Hepatic stellate cell (primary cell): Measurements from ENCODE around the gene PKD2L1.
"Not testable (repeated sequence)": the region's sequence is repeated elsewhere in the genome, so short reads cannot be mapped to it uniquely, and the experiment has no call there.

Source experiments
- DNase-seq: peaks from one replicate; pipeline ENCODE4 v3.0.0; 2011; ENCODE audit warnings: low spot score

The PKD2L1 gene

DNA sequence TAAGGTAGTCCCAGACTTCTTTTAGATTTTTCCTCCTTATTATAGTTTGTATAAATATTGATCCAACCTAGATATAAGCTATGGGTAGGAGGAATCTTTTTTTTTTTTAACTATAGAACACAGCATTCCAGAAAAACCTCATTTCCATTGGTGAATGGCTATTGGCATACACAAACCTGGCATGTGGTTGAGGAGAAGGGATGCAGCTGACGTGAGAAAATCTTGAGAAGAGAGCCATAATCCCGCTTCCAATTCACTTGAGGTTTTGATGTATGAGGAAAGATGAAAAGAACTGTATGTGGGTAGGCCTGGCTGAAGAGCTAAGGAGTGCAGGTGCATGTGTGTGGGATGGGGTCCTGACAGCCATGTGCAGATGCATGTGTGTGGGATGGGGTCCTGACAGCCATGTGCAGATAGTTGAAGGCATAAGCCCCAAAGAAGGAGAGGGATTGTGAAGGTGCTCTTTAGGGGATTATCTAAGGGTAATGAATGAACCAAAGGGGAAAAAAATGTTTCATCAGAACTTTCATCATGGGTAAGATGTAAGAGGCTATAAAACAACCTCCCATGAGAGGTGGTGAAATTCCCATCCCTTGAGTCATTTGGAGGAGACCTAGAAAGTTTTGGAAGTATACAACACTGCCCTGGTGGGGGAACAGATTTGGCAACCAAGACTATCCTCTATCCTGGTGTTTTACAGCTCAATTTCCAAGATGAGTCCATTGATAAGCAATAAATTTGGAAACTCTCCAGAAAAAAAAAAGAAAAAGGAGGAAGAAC, 3.8 kb upstream of the PKD2L1 start:
- no peak for DNase-seq

DNA sequence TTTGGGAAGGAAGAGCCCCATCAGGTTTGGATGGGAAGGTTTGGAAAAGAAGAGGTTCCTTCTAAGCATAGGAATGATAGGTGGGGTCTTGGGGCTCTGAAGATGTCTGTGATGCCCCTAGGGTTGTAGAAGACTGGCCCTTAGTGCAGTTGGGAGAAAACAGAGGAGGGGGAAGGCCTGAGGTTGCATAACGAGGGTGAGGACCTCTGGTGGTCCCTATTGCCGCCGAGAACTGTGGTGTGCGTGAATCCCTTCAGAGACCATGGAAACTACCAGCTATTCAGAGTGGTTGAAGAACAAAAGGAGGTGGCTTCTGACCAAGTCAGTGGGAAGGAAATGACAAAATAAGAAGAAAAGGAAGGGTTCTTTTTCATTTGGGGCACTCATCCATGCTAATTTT, 3.1 kb upstream of the PKD2L1 start:
- no peak for DNase-seq

DNA sequence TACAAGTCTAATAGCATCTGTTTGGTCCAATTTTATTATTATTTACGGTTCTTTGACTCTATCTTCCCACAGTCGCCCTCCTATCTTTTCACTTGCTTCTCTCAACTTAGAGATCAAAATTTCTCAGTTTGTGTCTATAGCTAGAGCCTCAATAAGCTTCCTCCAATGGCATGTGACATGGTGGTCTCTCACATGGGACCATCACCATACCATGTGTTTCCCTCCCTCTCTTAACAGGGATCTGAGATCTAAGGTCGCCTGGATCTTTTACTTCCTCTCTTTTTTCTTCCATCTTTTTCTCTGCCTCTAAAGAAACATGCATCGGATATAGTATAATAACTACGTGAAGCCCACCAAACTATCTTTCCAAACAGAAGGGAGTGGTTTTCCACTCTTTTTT, 1.8 kb downstream of the PKD2L1 start:
- DNase-seq = no peak

GRCh38 chr10:100327718-100328009, 2.4 kb downstream of the PKD2L1 start:
- DNase-seq = no peak

DNA sequence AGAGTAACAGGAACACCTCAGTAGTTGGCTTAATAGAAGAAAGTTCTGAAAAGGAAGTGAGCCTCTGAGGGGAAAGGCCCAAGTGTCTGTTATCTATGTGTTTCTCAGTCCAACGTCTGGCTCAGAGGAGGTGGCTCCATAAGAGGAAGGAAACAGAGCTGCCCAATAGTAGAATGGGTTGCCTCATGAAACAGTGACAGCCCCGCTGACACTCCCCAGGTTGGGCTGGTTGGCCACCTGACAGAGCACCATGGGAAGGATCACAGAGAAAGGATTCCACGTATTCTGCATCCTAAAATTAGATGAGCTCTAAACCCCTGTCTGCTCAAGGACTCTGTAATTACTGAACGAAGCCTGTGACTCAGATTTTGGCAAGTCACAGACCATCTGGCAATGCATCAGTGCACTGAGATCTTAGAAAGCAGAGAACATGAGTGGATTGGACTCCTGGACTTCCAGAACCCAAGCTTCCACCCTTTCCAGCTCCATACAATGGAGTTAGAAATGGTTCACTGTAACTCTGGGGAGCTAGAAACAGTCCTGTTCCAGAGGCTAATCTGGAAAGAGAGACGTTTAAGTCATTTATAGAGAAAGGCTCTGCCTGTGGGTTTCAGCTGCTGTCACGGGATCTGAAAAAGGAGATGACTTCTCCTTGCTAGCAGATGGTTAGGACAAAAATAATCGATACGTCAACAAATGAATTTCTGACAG, 2.9 kb downstream of the PKD2L1 start:
- no peak for DNase-seq

DNA sequence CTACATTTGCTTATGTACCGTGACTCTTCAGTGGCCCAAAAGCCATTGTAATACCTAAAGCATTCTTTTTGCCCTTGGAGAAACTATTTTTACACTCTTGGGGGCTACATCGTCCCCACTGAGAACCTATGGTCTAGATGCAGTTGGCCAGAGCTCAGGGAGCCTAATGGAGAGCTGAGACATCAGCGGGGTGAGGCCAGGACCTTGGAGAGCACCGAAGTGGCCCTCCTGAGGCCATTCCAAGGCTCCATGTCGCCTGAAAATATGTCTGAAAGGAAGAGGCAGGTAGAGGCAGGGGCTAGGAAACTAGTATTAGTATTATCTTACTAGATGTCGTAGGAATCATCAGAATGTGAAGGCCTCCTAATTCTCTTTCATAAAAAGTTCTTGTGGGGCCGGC, 4.9 kb downstream of the PKD2L1 start:
- DNase-seq = no peak

- DNase-seq = no peak
Observed at GRCh38 chr10:100319707-100320402, 10.2 kb downstream of the PKD2L1 start.

GRCh38 chr10:100318207-100318606, 11.8 kb downstream of the PKD2L1 start:
- DNase-seq = no peak

GRCh38 chr10:100315615-100316014, 14.4 kb downstream of the PKD2L1 start:
- DNase-seq = no peak

GRCh38 chr10:100311298-100311697, 18.7 kb downstream of the PKD2L1 start:
- DNase-seq = no peak

DNA sequence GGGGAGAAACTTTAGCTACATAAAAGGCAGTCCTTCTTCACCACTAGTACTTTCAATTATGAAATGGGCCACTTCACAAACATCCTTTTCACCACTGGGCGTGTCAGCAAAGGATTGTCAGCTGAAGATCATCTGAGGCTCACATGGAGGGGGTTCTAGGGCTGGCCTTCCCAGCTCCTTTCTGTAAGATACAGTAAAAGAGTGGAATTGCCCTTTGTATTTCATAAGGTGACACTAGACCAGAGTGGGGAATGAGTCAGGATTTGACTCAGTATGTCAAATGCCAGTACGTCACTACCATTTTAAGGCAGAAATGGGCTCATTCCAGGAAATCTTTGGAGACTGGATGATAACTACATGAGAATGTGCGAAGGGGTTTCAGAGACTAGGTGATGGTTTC, 22.3 kb downstream of the PKD2L1 start:
- DNase-seq = no peak

- no peak for DNase-seq
Observed at GRCh38 chr10:100306861-100307260, 23.2 kb downstream of the PKD2L1 start.

DNA sequence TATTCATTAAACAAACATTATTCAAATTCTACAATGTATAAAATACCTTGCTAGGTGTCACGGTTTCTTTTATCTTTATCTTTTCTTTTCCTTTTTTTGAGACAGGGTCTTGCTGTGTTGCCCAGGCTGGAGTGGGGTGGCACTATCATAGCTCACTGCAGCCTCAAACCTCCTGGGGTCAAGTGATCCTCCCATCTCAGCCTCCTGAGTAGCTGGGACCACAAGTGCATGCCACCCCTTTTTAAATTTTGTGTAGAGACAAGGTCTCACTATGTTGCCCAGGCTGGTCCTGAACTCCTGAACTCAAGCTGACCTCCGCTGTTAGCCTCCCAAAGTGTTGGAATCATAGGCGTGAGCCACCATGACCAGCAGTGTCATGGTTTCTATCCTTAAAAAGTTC, 25.6 kb downstream of the PKD2L1 start:
- DNase-seq = no peak

- peak; percentile 31 for DNase-seq
Observed at GRCh38 chr10:100303724-100304319, 26.2 kb downstream of the PKD2L1 start.

GRCh38 chr10:100301123-100301522, 28.9 kb downstream of the PKD2L1 start:
- not testable (repeated sequence) for DNase-seq

GRCh38 chr10:100297242-100297641, 32.8 kb downstream of the PKD2L1 start:
- no peak for DNase-seq

GRCh38 chr10:100293066-100293465, 37.0 kb downstream of the PKD2L1 start:
- DNase-seq = no peak

GRCh38 chr10:100292300-100292699, 37.7 kb downstream of the PKD2L1 start:
- DNase-seq = not testable (repeated sequence)

- no peak for DNase-seq
Observed at GRCh38 chr10:100291356-100291755, 38.7 kb downstream of the PKD2L1 start.

DNA sequence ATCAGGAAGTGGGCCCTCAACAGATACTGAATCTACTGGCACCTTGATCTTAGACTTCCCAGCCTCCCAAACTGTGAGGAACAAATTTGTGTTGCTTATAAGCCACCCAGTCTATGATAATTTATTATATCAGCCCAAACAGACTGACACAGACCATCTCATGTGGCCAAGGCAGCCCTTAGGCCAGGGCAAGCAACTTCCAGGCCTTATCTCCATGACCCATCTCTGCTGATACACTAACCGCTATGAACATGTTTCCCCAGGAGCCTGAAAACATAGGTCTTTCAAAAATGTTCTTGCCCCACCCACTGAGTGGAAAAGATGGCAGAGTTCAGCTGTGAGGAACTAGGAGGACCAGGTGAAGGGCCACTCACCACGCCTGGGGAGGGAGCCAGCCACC, 40.4 kb downstream of the PKD2L1 start:
- DNase-seq = no peak

DNA sequence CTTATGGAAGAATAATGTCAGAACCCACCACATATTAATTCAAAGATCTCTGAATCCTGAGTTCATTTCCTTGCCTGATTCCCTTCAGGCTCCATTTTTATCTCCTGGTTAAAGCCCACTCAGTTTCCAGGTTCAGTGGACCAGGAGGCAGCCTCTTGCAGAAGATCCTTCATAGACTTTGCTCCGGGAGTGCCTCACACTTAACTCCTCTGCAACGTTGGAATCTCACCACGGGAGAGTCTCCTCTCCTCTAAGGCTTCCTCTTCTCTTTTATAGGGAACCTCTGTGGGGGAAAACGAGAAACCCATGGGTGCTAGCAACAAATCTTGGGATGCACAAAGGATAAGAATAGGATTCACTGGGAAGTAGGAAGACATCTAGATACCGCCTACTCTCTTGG, 41.8 kb downstream of the PKD2L1 start:
- DNase-seq = no peak

DNA sequence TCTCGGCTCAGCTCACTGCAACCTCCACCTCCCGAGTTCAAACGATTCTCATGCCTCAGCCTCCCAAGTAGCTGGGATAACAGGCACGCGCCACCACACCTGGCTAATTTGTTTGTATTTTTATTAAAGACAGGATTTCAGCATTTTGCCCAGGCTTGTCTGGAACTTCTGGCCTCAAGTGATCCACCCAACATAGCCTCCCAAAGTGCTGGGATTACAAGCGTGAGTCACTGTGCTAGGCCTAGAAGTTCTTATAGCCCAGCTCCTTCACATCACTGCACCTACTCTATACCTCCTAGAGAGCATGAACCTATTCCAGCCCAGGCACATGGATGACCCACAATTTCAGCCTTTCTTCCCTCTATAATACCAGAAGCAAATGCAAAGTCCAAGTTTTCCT, 42.3 kb downstream of the PKD2L1 start:
- no peak for DNase-seq
